ENCODE measurements around the gene RCAN1. TPM values are rescaled to one million over a fixed set of nuclear protein-coding genes. Genes with fewer than 3 reads are reported as not detected.
A peak's percentile ranks its signal among the peaks of the same experiment; 100 is the strongest.

The RCAN1 gene
- total RNA-seq, 4 donors from 2014 or later = 20.5 to 50.3 (median 26.2) TPM

DNA sequence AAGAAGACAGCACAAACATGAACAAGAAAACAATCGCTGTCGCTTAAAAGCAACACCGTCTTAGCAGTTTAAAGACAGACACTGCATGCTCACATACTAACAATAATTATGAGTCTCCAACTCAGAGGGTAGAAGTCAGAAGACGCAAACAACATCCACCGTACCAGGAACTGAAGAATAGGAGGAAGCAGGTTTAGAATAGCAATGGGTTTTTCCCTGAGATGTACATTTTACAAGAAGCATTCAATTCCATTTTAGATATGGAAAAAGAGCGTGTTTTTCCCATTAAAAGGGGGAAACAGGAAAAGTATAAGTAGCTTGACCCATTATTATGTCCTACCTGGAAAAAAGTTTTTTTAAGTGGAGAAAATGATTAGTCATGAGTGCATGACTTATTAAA is 68.4 kb downstream of the RCAN1 start:
- no peak for DNase-seq
- H3K27ac ChIP-seq = no peak overlapping the region
- no peaks in the 10 kb centered on the region for H3K9me3 ChIP-seq
- peaks cover 0 to 27% (median 1%) of the 10 kb centered on the region in 4 donors for H3K4me1 ChIP-seq
- H3K27me3 ChIP-seq = no peaks in the 10 kb centered on the region
- no peak overlapping the region for H3K4me3 ChIP-seq
- H3K36me3 ChIP-seq = no peaks in the 10 kb centered on the region
- TF ChIP-seq, protein P1, sequence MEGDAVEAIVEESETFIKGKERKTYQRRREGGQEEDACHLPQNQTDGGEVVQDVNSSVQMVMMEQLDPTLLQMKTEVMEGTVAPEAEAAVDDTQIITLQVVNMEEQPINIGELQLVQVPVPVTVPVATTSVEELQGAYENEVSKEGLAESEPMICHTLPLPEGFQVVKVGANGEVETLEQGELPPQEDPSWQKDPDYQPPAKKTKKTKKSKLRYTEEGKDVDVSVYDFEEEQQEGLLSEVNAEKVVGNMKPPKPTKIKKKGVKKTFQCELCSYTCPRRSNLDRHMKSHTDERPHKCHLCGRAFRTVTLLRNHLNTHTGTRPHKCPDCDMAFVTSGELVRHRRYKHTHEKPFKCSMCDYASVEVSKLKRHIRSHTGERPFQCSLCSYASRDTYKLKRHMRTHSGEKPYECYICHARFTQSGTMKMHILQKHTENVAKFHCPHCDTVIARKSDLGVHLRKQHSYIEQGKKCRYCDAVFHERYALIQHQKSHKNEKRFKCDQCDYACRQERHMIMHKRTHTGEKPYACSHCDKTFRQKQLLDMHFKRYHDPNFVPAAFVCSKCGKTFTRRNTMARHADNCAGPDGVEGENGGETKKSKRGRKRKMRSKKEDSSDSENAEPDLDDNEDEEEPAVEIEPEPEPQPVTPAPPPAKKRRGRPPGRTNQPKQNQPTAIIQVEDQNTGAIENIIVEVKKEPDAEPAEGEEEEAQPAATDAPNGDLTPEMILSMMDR (IDR thresholded peaks at IDR 0.05) = no peak
- no peak for TF ChIP-seq POLR2A (IDR thresholded peaks at IDR 0.05)

DNA sequence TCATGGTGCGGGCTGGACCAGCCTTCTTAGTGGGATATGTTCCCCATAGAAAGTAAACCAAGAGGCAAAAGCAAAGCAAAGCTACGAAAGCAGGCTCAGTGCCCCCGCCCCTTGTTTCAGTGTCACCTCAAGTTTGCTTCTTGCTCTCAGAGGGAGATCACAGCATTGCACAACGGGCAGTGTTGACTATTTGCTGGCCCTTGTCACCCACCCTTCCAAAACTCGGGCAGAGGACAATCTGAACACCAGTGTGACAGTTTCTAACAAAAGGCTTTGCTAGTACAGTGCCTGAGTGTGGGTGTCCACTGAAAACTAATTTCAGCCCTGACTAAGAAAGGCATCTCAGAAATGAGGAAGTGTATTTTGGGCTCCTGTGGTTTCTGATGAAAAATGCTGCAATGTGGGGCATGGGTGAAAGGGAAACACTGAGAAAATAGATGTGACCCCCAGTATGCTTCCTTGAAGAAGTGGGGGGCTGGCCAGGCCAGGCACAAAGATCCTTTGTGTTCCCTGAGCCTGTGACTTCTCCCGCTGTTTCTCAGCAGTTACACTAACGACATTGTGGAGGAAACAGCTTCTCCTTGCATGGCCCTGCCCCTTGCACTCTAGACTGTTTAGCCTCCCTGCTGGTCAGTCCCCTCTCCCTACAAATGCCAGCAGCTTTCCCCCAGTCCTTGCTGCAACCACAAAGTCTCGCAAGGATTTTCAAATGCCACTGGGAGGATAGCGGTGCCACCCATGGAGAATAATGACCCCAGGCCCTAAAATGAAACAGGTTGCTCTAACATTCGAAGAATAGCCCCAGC is 69.6 kb downstream of the RCAN1 start:
- Histone ChIP-seq H3K27me3 (no peaks in the 10 kb centered on the region), H3K36me3 (no peaks in the 10 kb centered on the region), H3K27ac (peak overlapping the region; percentile 11 to 79 (median 44)), H3K9me3 (no peaks in the 10 kb centered on the region), H3K4me1 (peaks cover 0 to 27% (median 1%) of the 10 kb centered on the region in 4 donors), H3K4me3 (no peak overlapping the region)
- no peak for TF ChIP-seq POLR2A (IDR thresholded peaks at IDR 0.05)
- TF ChIP-seq, protein P1 (IDR thresholded peaks at IDR 0.05) = no peak
- DNase-seq = no peak

DNA sequence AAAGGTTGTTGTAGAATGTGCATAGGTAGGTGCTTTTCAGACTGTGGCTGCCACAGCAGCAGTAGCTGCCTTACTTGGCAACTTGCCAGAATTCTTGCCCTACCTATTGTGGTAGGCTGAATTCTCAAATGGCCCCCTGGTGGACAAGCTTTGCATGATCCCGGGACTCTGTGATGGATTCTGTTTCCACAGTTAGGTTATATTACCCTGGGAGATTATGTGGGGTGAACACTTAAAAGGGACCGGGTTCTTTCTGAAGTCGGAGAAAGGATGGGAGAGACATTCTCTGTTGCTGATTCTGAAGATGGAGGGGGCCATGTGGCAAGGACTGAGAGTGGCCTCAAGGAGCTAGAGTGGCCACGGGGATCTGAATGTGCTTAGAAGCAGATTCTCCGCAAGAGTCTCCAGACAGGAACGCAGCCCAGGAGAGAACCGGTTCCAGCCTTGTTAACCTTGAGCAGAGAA is 70.8 kb downstream of the RCAN1 start:
- no peak overlapping the region for H3K4me3 ChIP-seq
- no peaks in the 10 kb centered on the region for H3K27me3 ChIP-seq
- no peaks in the 10 kb centered on the region for H3K36me3 ChIP-seq
- peak; percentile 35 to 89 (median 72) for DNase-seq
- peaks cover 0 to 27% (median 1%) of the 10 kb centered on the region in 4 donors for H3K4me1 ChIP-seq
- H3K27ac ChIP-seq = no peak overlapping the region
- no peaks in the 10 kb centered on the region for H3K9me3 ChIP-seq
- no peak for TF ChIP-seq POLR2A (IDR thresholded peaks at IDR 0.05)
- TF ChIP-seq, protein P1 (IDR thresholded peaks at IDR 0.05) = peak in 5 of 6 experiments; percentile 11 to 87 (median 79)

DNA sequence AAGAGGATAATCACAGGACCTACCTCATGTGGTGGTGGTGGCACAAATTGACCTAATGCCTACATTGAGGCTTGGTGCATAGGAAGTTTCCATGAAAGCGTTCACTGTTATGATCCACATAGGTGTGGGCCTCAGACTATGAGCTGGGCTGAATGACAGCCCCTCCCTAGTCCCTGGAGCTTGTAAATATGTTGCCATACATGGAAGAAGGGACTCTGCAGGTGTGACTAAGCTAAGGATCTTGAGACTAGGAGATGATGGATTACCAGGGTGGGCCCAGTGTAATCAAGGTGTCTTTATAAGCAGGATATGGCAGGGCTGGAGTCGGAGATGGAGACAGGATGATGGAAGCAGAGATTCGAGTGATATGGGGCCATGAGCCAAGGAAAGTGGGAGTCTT is 71.9 kb downstream of the RCAN1 start:
- DNase-seq = no peak

DNA sequence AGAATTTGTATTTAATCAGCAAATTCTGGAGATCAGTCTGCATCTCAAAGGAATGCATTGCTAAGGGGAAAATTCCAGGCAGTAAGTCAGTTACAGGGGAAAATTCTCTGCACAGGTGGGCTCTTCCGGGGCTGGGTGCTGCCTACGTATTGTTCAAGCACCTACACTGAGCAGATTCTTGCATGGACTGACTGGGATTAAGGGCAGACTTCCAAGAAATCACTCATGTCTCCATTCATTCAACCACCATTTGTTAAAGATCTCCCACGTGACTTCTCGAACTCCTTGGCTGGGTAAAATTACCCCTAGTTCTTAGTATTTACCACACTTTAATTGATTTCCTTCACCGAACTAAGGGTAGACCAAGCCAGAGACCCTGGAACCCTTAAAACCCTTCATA is 74.7 kb downstream of the RCAN1 start:
- H3K27ac ChIP-seq = no peak overlapping the region
- H3K9me3 ChIP-seq = no peaks in the 10 kb centered on the region
- DNase-seq = no peak
- TF ChIP-seq POLR2A (IDR thresholded peaks at IDR 0.05) = no peak
- TF ChIP-seq, protein P1 (IDR thresholded peaks at IDR 0.05) = no peak
- no peaks in the 10 kb centered on the region for H3K27me3 ChIP-seq
- H3K4me3 ChIP-seq = no peak overlapping the region
- H3K4me1 ChIP-seq = peaks cover 0 to 19% (median 1%) of the 10 kb centered on the region in 4 donors
- H3K36me3 ChIP-seq = no peaks in the 10 kb centered on the region

More for the DNA sequence above, 71.9 kb downstream of the RCAN1 start:
- Histone ChIP-seq H3K4me3 (no peak overlapping the region), H3K9me3 (no peaks in the 10 kb centered on the region), H3K4me1 (peaks cover 0 to 27% (median 1%) of the 10 kb centered on the region in 4 donors), H3K27ac (peak overlapping the region in 1 of 4 donors; percentile 2), H3K27me3 (no peaks in the 10 kb centered on the region), H3K36me3 (no peaks in the 10 kb centered on the region)
- TF ChIP-seq, protein P1 (IDR thresholded peaks at IDR 0.05) = no peak
- TF ChIP-seq POLR2A (IDR thresholded peaks at IDR 0.05) = no peak
